Neural progenitor cell (in vitro differentiated cells): ENCODE results near the gene MAPK4.

Experiments used
- CTCF ChIP-seq: fragments of 200-600 bp; sonication (generic); IDR thresholded peaks from 2 replicates; pipeline ENCODE4 v1.5.1; 2017; ENCODE audit warnings: antibody characterized with exemption, mild to moderate bottlenecking
- EZH2 ChIP-seq: fragments of 200-600 bp; sonication (generic); IDR thresholded peaks from 2 replicates; pipeline ENCODE4 v1.6.1; 2017; ENCODE audit warnings: antibody characterized with exemption, mild to moderate bottlenecking, moderate library complexity

GRCh38 chr18:50579061-50579774 is 19.3 kb downstream of the MAPK4 start:
- TF ChIP-seq CTCF (no peak), EZH2 (no peak)
